HG03097 (cell line): ENCODE data around the gene AIF1.

Source experiments
- ATAC-seq: cut with Tn5 transposase; IDR thresholded peaks from one replicate; pipeline ENCODE4 v1.9.1; 2021; ENCODE audit not compliant: unreplicated experiment, low FRiP score

AIF1 gene

DNA sequence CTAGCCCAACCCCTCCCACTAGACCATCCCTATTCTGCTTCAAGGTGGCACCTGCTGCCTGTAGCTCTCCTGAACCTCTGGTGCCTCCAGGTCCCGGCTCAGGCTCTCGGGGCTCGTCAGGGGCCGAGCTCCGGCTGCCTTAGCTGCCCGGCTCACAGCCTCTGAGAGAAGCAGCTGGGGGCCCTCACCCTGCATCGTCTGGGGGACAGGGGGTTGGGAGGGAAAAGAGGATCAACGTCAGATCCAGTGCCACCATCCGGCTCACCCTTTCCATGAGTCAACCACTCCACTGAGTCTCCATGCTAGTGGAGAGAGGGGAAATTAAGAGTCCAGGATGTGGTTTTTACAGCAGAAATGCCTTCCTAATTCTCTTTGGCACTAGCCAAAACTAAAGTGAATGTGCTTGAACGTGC lies 24.4 kb downstream of the AIF1 start:
- no peak for ATAC-seq

DNA sequence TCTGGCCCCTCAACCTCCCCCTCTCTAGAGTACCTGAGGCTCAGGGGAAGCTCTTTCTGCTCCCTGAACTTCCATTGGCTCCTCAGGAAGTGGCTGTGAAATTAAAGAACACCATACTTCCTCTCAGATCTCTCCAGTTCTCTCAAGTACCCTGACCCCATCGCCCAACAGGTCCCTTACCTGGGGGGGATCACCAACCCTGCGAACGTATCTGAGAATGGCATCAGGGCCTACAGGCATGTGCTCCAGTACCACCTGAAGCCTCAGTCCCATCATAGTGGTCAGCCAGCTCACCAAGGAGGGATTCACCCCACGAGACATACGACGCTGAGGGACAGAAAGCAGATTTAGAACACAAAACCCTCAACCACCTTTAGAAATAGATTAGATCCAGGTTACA lies 25.6 kb downstream of the AIF1 start:
- no peak for ATAC-seq

DNA sequence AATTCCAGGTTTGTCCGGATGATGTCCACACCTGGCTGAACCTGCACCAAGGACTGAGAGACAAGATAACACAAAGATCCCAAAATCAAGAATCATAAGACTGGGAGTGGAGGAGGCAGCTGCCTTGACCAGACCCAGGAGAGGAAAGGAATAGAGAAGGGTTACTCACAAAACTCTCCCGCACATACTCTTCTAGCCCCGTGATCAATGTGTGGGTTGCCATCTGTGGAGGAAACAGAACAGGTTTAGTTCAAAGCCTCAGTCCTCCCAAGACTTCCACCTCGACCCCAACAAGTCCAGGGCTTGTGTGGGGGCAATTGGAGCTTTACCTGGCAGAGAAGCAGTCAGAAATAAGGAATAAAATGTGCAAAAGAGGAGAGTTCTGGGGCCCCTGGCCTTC lies 26.3 kb downstream of the AIF1 start:
- ATAC-seq: no peak

GRCh38 chr6:31642798-31643570 lies 27.9 kb downstream of the AIF1 start:
- ATAC-seq: no peak

DNA sequence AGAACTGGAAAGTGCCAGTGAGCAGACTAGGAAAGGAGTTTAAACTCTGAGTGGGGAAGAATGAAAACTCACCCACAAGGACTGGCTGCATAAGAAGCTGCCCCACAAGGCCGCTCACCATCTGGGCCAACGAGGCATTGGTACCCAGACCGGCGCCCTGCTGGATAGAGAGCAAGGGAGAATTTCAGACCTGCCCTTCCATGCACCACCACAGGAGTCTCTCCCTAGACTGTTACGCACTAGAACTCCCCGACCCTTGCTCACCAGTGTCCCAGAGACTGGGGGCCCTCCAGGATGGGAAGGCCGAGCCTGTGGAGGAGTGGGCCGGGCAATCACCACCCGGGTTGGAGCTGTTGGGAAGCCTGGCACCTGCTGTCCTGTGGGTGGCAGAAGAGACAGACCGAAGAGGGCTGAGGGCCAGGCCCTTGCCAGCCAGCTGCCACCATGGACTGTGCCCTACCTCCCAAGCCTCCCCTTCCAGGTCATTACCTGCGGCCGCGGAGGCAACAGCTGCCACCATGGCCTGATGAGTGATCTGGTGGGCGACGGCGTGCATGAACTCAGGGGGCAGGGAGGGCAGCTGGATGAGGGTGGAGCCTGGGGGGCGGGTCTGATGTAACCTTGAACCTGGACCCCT lies 28.9 kb downstream of the AIF1 start:
- ATAC-seq: no peak

- ATAC-seq: no peak
These were observed 30.3 kb downstream of the AIF1 start for GRCh38 chr6:31645325-31645724.

GRCh38 chr6:31651602-31652191 lies 36.7 kb downstream of the AIF1 start:
- ATAC-seq: peak; percentile 19

DNA sequence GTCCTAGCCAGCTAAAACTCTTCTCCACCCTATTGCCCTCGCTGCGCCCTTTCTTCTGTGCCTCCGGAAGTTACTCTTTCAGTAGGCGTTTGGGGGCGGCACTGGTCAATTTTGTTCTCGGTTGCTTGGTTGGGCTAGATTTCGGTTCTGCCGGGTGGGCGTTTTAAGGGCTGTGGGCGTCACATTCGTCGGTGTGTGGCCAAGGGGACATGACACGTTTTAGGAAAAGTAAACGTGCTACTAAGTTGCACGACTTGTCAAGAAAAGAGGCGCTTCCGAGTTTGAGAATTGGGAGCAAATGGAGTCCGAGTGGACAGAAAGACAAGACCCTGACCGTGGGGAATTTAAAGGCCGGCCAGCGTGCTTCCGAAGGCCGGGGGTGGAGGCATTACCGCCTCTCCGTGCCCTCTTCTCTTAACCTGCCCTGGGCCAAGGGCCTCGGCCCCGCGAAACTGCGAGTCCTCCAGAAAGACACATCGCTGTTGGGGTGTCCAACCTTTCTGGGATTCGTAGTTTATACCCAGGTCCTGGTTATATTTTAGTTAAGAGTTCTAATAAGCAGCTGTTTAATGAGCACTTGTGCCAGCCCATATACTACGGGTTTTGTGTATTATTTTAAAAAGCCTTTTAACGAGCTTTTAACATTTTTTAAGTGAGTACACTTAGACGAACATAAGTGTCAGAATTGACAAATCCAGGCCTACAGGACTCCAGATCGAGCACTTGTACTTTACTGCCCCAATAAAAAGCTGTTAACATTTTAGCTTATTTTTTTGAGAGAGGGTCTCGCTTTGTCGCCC lies 38.1 kb downstream of the AIF1 start:
- peak; percentile 52 for ATAC-seq

- no peak for ATAC-seq
These were observed 39.7 kb downstream of the AIF1 start for GRCh38 chr6:31654574-31655348.

- ATAC-seq: no peak
These were observed 40.6 kb downstream of the AIF1 start, which contains the start of gene APOM for GRCh38 chr6:31655349-31656237. Gene APOM, plus strand, starts transcription at chr6:31655894. Its CDS starts 73 bp downstream, at chr6:31655967.

- no peak for ATAC-seq
These were observed 42.5 kb downstream of the AIF1 start for GRCh38 chr6:31657406-31658157.

DNA sequence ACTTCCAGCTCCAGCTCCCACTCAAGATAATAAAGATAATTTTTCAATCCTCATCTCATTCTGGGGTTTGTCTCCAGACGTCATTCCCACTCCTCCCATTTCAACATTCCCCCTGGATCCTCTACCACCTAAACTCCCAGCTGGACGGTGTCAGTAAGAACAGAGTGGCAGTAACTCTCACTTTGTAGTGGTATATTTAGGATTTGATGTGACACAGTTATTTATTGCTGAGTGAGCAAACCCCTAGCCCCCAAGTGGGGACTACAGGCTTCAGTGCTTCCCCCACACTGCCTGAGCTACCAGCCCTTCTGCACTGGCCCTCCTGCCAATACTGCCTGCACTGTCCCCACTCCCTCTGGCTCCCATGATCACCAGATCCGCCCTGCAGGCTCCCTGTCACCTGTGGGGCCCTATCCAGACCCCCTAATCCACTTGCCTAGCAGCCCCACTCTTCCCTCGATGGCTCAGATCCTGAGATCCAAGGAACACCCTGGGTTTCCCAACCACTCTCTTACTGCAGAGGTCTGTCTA lies 43.2 kb downstream of the AIF1 start:
- no peak for ATAC-seq

- no peak for ATAC-seq
These were observed 44.1 kb downstream of the AIF1 start for GRCh38 chr6:31658983-31659648.

GRCh38 chr6:31659649-31660380 lies 44.8 kb downstream of the AIF1 start:
- no peak for ATAC-seq

GRCh38 chr6:31660381-31661261 lies 45.6 kb downstream of the AIF1 start, which contains the start of gene C6orf47:
Gene C6orf47, minus strand, starts transcription at chr6:31660778. Its CDS starts 831 bp downstream, at chr6:31659947.
- peak; percentile 31 for ATAC-seq
